H1 (cell line): ENCODE data around the gene NAT9. TPM values are rescaled to one million over a fixed set of nuclear protein-coding genes. Genes with fewer than 3 reads are reported as not detected.

Experiments used
- CTBP2 ChIP-seq: IDR thresholded peaks from 2 replicates; pipeline ENCODE4 v1.7.0; 2011; ENCODE audit warnings: borderline replicate concordance, mild to moderate bottlenecking, moderate library complexity, mixed read lengths, low read length; ENCODE audit not compliant: insufficient read depth, insufficient read length
- TAF7 ChIP-seq: optimal IDR thresholded peaks from 2 replicates; pipeline ENCODE3; 2011; ENCODE audit warnings: low read depth, mild to moderate bottlenecking, inconsistent platforms, low read length, moderate library complexity, borderline replicate concordance
- polyA plus RNA-seq, 7 experiments: library from polyadenylated mRNA; depleted of rRNA in 3 of 7; stranded (reverse) in 5 of 7; unstranded in 2 of 7; fragments of >200 nt in 5 of 7; fragments of 200-250 nt in 2 of 7; gene quantifications; 1 replicate in 5 of 7; 2 replicates in 1 of 7; 4 replicates in 1 of 7; pipeline versions ENCODE4 v1.2.1 to v1.2.3, GENCODE V29; 2011 to 2013; ENCODE audit warnings: missing spikeins in 2 of 7, mixed read lengths in 2 of 7
- total RNA-seq: library from RNA; stranded (reverse); fragmentation: NEBNext Ultra II Directional; extraction: Animal tissue kit (Norgen Biotek cat#: 25700); gene quantifications from 2 replicates; pipeline ENCODE4 v1.2.1, GENCODE V29; 2021
- TF ChIP-seq, protein P1 (sequence below): fragments of 300-600 bp; sonication (generic); IDR thresholded peaks from 2 replicates; pipeline ENCODE4 v1.7.1; 2012; ENCODE audit warnings: low read length, moderate library complexity, mild to moderate bottlenecking, inconsistent platforms; ENCODE audit not compliant: insufficient replicate concordance

Gene NAT9
- total and polyA plus RNA-seq, 2 of the 8 experiments (the other 6 are each of a cell fraction or from before 2014, with no cell fraction given), result 32.3 to 42.7 TPM

DNA sequence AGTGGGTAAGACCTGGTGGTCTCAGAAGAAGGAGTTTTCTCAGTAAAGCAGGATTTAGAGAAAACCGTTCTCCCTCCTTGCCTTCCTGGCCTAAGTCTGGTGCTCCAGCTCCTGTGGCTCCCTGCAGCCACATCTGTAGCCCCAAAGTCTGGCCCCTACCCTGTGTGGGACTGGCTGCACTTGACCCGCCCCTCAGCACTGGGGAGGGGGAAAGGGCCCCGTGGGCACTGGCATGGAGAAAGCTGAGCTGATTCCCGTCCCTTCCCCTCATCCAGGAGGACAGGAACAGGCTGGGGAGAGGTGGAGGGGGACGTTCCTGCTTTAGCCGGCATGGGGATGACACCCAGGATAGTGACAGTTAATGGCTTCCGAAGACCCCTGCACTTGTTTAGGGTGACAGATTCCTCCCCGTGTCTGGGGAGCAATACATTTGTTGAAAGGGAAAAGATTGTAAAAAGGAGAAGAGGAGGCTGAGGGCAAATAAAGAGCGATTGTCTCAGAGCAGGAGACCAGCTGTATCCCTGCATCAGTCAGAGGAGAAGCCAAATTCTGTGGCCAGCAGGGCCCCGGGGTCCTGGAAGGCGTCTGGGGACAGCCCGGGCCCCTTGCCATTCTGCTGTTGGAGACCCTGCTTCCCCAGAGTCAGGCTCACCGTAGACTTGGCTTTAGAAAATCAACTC, 45.6 kb upstream of the NAT9 start (continued):
- TF ChIP-seq, protein P1, sequence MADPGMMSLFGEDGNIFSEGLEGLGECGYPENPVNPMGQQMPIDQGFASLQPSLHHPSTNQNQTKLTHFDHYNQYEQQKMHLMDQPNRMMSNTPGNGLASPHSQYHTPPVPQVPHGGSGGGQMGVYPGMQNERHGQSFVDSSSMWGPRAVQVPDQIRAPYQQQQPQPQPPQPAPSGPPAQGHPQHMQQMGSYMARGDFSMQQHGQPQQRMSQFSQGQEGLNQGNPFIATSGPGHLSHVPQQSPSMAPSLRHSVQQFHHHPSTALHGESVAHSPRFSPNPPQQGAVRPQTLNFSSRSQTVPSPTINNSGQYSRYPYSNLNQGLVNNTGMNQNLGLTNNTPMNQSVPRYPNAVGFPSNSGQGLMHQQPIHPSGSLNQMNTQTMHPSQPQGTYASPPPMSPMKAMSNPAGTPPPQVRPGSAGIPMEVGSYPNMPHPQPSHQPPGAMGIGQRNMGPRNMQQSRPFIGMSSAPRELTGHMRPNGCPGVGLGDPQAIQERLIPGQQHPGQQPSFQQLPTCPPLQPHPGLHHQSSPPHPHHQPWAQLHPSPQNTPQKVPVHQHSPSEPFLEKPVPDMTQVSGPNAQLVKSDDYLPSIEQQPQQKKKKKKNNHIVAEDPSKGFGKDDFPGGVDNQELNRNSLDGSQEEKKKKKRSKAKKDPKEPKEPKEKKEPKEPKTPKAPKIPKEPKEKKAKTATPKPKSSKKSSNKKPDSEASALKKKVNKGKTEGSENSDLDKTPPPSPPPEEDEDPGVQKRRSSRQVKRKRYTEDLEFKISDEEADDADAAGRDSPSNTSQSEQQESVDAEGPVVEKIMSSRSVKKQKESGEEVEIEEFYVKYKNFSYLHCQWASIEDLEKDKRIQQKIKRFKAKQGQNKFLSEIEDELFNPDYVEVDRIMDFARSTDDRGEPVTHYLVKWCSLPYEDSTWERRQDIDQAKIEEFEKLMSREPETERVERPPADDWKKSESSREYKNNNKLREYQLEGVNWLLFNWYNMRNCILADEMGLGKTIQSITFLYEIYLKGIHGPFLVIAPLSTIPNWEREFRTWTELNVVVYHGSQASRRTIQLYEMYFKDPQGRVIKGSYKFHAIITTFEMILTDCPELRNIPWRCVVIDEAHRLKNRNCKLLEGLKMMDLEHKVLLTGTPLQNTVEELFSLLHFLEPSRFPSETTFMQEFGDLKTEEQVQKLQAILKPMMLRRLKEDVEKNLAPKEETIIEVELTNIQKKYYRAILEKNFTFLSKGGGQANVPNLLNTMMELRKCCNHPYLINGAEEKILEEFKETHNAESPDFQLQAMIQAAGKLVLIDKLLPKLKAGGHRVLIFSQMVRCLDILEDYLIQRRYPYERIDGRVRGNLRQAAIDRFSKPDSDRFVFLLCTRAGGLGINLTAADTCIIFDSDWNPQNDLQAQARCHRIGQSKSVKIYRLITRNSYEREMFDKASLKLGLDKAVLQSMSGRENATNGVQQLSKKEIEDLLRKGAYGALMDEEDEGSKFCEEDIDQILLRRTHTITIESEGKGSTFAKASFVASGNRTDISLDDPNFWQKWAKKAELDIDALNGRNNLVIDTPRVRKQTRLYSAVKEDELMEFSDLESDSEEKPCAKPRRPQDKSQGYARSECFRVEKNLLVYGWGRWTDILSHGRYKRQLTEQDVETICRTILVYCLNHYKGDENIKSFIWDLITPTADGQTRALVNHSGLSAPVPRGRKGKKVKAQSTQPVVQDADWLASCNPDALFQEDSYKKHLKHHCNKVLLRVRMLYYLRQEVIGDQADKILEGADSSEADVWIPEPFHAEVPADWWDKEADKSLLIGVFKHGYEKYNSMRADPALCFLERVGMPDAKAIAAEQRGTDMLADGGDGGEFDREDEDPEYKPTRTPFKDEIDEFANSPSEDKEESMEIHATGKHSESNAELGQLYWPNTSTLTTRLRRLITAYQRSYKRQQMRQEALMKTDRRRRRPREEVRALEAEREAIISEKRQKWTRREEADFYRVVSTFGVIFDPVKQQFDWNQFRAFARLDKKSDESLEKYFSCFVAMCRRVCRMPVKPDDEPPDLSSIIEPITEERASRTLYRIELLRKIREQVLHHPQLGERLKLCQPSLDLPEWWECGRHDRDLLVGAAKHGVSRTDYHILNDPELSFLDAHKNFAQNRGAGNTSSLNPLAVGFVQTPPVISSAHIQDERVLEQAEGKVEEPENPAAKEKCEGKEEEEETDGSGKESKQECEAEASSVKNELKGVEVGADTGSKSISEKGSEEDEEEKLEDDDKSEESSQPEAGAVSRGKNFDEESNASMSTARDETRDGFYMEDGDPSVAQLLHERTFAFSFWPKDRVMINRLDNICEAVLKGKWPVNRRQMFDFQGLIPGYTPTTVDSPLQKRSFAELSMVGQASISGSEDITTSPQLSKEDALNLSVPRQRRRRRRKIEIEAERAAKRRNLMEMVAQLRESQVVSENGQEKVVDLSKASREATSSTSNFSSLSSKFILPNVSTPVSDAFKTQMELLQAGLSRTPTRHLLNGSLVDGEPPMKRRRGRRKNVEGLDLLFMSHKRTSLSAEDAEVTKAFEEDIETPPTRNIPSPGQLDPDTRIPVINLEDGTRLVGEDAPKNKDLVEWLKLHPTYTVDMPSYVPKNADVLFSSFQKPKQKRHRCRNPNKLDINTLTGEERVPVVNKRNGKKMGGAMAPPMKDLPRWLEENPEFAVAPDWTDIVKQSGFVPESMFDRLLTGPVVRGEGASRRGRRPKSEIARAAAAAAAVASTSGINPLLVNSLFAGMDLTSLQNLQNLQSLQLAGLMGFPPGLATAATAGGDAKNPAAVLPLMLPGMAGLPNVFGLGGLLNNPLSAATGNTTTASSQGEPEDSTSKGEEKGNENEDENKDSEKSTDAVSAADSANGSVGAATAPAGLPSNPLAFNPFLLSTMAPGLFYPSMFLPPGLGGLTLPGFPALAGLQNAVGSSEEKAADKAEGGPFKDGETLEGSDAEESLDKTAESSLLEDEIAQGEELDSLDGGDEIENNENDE, result no peak
- no peak for TF ChIP-seq TAF7
- no peak for TF ChIP-seq CTBP2
- TF ChIP-seq, all 59 proteins: peak for 0
